Endothelial cell (in vitro differentiated cells): ENCODE measurements around the gene ARHGAP26. TPM values are rescaled to one million over a fixed set of nuclear protein-coding genes. Genes with fewer than 3 reads are reported as not detected.

ENCODE experiments used
- DNase-seq: peaks from one replicate; pipeline ENCODE4 v3.0.0; 2021; ENCODE audit warnings: low spot score
- H3K27ac Mint-ChIP-seq: one replicate; pipeline ENCODE4 v1.8.0; 2021; ENCODE audit warnings: mixed read lengths, inconsistent platforms; ENCODE audit not compliant: unreplicated experiment
- H3K27me3 Mint-ChIP-seq: one replicate; pipeline ENCODE4 v1.8.0; 2021; ENCODE audit warnings: mild to moderate bottlenecking, moderate library complexity, mixed read lengths, inconsistent platforms; ENCODE audit not compliant: unreplicated experiment
- H3K36me3 Mint-ChIP-seq: one replicate; pipeline ENCODE4 v1.8.0; 2021; ENCODE audit warnings: mild to moderate bottlenecking, low read depth, mixed read lengths, inconsistent platforms; ENCODE audit not compliant: unreplicated experiment
- H3K4me1 Mint-ChIP-seq: one replicate; pipeline ENCODE4 v1.8.0; 2021; ENCODE audit warnings: mild to moderate bottlenecking, mixed read lengths, inconsistent platforms; ENCODE audit not compliant: unreplicated experiment
- H3K4me3 Mint-ChIP-seq: one replicate; pipeline ENCODE4 v1.8.0; 2021; ENCODE audit warnings: mild to moderate bottlenecking, mixed read lengths, inconsistent platforms; ENCODE audit not compliant: unreplicated experiment
- H3K9me3 Mint-ChIP-seq: one replicate; pipeline ENCODE4 v1.8.0; 2021; ENCODE audit warnings: mixed read lengths, inconsistent platforms; ENCODE audit not compliant: unreplicated experiment
- CTCF ChIP-seq: fragments of 200-600 bp; sonication (generic); IDR thresholded peaks from one replicate; pipeline ENCODE4 v1.5.0; 2021; ENCODE audit warnings: antibody characterized with exemption; ENCODE audit not compliant: unreplicated experiment
- total RNA-seq: library from RNA; stranded (reverse); fragmentation: NEBNext Ultra II Directional; extraction: Animal tissue kit (Norgen Biotek cat#: 25700); gene quantifications from one replicate; pipeline ENCODE4 v1.2.1, GENCODE V29; 2021; ENCODE audit not compliant: unreplicated experiment

ARHGAP26 gene
- total RNA-seq, 1 donor from 2014 or later: 81.5 TPM

DNA sequence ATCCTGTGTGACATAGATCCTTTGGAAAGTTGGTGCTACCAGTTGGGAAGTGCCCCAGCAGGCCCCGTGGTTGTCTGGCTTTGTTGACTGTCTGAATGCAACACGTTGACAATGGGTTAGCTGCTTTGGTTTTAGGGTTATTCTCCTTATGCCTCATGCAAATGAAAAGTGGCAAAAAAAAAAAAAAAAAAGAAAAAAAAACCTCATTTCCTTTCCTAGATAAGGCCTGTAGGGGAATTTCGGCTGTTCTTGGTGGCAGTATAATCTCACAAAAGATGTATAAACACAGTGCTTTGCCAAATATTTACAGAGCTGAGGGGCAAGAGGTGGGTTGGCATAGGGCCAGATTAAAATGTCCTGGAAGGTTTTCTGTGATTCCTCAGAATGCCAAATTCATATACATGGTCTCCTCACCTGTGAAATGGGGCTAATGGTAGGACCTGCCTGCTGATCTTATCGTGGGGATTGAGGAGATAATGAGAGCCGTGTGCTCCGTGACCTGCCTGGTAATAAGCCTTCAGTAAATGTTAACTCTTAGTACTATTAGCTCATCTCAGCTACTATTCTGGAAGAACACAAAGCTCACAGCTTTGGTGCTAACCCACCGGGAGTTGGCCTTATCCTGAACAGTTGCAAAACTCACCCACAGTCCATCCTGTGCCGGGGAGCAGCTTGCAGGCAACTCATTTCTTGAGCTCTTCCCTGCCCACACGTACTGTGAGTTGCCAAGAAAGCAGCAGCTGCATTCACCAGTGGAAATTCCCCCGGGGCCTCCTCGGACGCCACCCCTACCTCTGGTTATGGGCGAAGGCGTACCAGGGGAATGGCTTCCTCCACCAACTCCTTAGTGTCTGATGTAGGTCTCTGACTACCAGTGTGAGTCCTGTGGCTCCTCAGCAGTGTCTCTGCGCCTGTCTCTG, 413.0 kb downstream of the ARHGAP26 start:
- Mint-ChIP-seq H3K4me3 (no peak overlapping the region), H3K9me3 (no peaks in the 10 kb centered on the region), H3K4me1 (peaks cover 21% of the 10 kb centered on the region), H3K36me3 (peaks cover 17% of the 10 kb centered on the region), H3K27ac (no peak overlapping the region), H3K27me3 (peaks cover 8% of the 10 kb centered on the region)
- TF ChIP-seq CTCF: no peak
- no peak for DNase-seq

GRCh38 chr5:143183989-143184388, 413.8 kb downstream of the ARHGAP26 start:
- peaks cover 8% of the 10 kb centered on the region for H3K27me3 Mint-ChIP-seq
- H3K9me3 Mint-ChIP-seq: no peaks in the 10 kb centered on the region
- H3K36me3 Mint-ChIP-seq: peaks cover 17% of the 10 kb centered on the region
- TF ChIP-seq CTCF: no peak
- no peak for DNase-seq
- H3K4me1 Mint-ChIP-seq: peaks cover 21% of the 10 kb centered on the region
- no peak overlapping the region for H3K4me3 Mint-ChIP-seq
- no peak overlapping the region for H3K27ac Mint-ChIP-seq

DNA sequence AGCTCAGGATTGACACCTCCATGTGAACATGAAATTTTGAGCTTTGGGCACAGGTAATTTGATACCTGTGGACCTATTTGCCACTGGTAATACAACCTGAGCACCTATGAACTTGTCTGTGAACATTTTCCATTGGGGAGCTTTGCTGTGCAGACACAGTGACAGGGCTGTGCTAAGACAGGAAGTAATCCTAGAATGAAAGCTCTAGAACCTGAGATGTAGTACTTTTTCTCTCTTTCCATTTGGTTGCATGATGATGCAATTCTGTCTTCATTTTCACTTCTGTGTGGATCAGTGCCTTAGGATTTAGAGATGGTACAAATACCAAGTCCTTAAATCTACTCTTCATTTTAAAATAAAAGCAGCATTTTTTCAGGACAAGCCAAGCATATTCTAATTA, 416.4 kb downstream of the ARHGAP26 start:
- H3K27ac Mint-ChIP-seq: no peak overlapping the region
- peaks cover 1% of the 10 kb centered on the region for H3K27me3 Mint-ChIP-seq
- H3K4me3 Mint-ChIP-seq: no peak overlapping the region
- H3K4me1 Mint-ChIP-seq: peaks cover 9% of the 10 kb centered on the region
- no peak for DNase-seq
- no peaks in the 10 kb centered on the region for H3K9me3 Mint-ChIP-seq
- H3K36me3 Mint-ChIP-seq: peaks cover 7% of the 10 kb centered on the region
- TF ChIP-seq CTCF: no peak

DNA sequence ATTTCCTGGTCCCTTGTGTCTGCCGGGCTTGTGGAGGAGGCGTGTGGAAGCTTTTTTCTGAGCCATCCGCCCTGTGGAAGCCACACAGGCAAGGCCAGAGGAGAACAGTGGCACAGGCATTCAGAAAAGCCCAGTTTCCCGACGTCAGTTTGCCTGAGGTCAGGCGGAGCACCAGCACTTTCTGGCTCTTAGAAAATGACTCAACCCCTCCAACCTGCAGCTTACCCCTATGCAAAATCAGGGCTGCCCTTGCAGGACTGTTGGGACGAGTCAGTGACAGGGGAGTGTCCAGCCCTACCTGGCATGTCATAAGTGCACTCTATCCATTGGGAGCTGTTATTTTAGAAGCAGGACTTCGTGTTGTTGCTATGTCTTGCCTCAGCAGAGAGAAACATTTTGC, 417.3 kb downstream of the ARHGAP26 start:
- no peak overlapping the region for H3K27ac Mint-ChIP-seq
- no peaks in the 10 kb centered on the region for H3K36me3 Mint-ChIP-seq
- H3K4me3 Mint-ChIP-seq: no peak overlapping the region
- peaks cover 3% of the 10 kb centered on the region for H3K4me1 Mint-ChIP-seq
- no peak for TF ChIP-seq CTCF
- no peaks in the 10 kb centered on the region for H3K9me3 Mint-ChIP-seq
- no peak for DNase-seq
- H3K27me3 Mint-ChIP-seq: peaks cover 1% of the 10 kb centered on the region

GRCh38 chr5:143188083-143188482, 417.9 kb downstream of the ARHGAP26 start:
- H3K4me1 Mint-ChIP-seq: peaks cover 3% of the 10 kb centered on the region
- H3K27me3 Mint-ChIP-seq: peaks cover 1% of the 10 kb centered on the region
- H3K4me3 Mint-ChIP-seq: no peak overlapping the region
- no peaks in the 10 kb centered on the region for H3K9me3 Mint-ChIP-seq
- no peak overlapping the region for H3K27ac Mint-ChIP-seq
- TF ChIP-seq CTCF: no peak
- H3K36me3 Mint-ChIP-seq: no peaks in the 10 kb centered on the region
- no peak for DNase-seq
